T-helper 2 cell (primary cell): ENCODE measurements around the gene ADCY5.

ENCODE experiments used
- DNase-seq, 5 experiments: peaks; one replicate each; pipeline versions ENCODE4 v3.0.0 to v3.0.0-alpha.2; 2012 to 2022

Gene ADCY5

GRCh38 chr3:123324880-123325765, 123.8 kb downstream of the ADCY5 start:
- DNase-seq = no peak

GRCh38 chr3:123323781-123324180, 125.1 kb downstream of the ADCY5 start:
- DNase-seq = no peak

- DNase-seq = no peak
Observed at GRCh38 chr3:123322866-123323265, 126.0 kb downstream of the ADCY5 start.

GRCh38 chr3:123321806-123322205, 127.1 kb downstream of the ADCY5 start:
- DNase-seq = no peak

- no peak for DNase-seq
Observed at GRCh38 chr3:123320221-123320620, 128.7 kb downstream of the ADCY5 start.

- DNase-seq = no peak
Observed at GRCh38 chr3:123319760-123320159, 129.1 kb downstream of the ADCY5 start.

GRCh38 chr3:123318374-123318773, 130.5 kb downstream of the ADCY5 start:
- no peak for DNase-seq

GRCh38 chr3:123317716-123318115, 131.2 kb downstream of the ADCY5 start:
- DNase-seq = no peak

- DNase-seq = no peak
Observed at GRCh38 chr3:123315271-123315595, 133.7 kb downstream of the ADCY5 start.

GRCh38 chr3:123314359-123315270, 134.3 kb downstream of the ADCY5 start:
- no peak for DNase-seq

- DNase-seq = no peak
Observed at GRCh38 chr3:123313889-123314288, 135.0 kb downstream of the ADCY5 start.

GRCh38 chr3:123312331-123313265, 136.3 kb downstream of the ADCY5 start:
- no peak for DNase-seq

GRCh38 chr3:123311201-123311600, 137.7 kb downstream of the ADCY5 start:
- no peak for DNase-seq

- DNase-seq = no peak
Observed at GRCh38 chr3:123310741-123311140, 138.1 kb downstream of the ADCY5 start.

- DNase-seq = no peak
Observed at GRCh38 chr3:123310186-123310585, 138.7 kb downstream of the ADCY5 start.

GRCh38 chr3:123307064-123307463, 141.8 kb downstream of the ADCY5 start:
- DNase-seq = no peak

- no peak for DNase-seq
Observed at GRCh38 chr3:123305192-123305591, 143.7 kb downstream of the ADCY5 start.

GRCh38 chr3:123303976-123304560, 144.8 kb downstream of the ADCY5 start:
- no peak for DNase-seq

GRCh38 chr3:123302961-123303360, 145.9 kb downstream of the ADCY5 start:
- DNase-seq = no peak

- DNase-seq = no peak
Observed at GRCh38 chr3:123301331-123302184, 147.3 kb downstream of the ADCY5 start.

- DNase-seq = no peak
Observed at GRCh38 chr3:123300583-123300982, 148.3 kb downstream of the ADCY5 start.
